ENCODE measurements around the gene USP21. TPM values are rescaled to one million over a fixed set of nuclear protein-coding genes. Genes with fewer than 3 reads are reported as not detected.

Gene USP21
- total RNA-seq, 1 experiment from 2014 or later = 38.2 TPM

GRCh38 chr1:161209790-161210409 is 50.6 kb downstream of the USP21 start:
- ChIA-PET CTCF (interaction anchor here (1.1 to 1.9 kb wide), 4 partner anchors 14 to 173 kb away, joined by 3 to 13 read pairs (median 6); partner anchors contain the start of genes APOA2 and TOMM40L), POLR2A (interaction anchor here (1.4 to 1.8 kb wide), 2 partner anchors 14 to 16 kb away, joined by 4 to 5 read pairs; partner anchors contain the start of gene TOMM40L)
- Mint-ChIP-seq H3K4me1 (ENCODE audit: low read depth, unreplicated experiment) (peaks cover 30% of the 10 kb centered on the region), H3K4me3 (ENCODE audit: unreplicated experiment) (no peak overlapping the region), H3K27me3 (ENCODE audit: insufficient read depth, unreplicated experiment) (no peaks in the 10 kb centered on the region), H3K36me3 (ENCODE audit: insufficient read depth, unreplicated experiment) (peaks cover 65% of the 10 kb centered on the region), H3K27ac (ENCODE audit: unreplicated experiment) (peak overlapping the region; percentile 29), H3K9me3 (ENCODE audit: unreplicated experiment) (no peaks in the 10 kb centered on the region)
- H3K4me3 ChIP-seq (ENCODE audit: low read depth, low read length) = no peak overlapping the region
- DNase-seq = peak; percentile 89 to 92
- H3K27me3 ChIP-seq (replicated peaks; ENCODE audit: control insufficient read depth, insufficient read depth, low read length) = no peaks in the 10 kb centered on the region
- H3K9me3 ChIP-seq = no peaks in the 10 kb centered on the region
- BruUV-seq (replicated peaks) = no TSS peak
- H3K4me1 ChIP-seq = peaks cover 17% of the 10 kb centered on the region
- TF ChIP-seq, protein P1, sequence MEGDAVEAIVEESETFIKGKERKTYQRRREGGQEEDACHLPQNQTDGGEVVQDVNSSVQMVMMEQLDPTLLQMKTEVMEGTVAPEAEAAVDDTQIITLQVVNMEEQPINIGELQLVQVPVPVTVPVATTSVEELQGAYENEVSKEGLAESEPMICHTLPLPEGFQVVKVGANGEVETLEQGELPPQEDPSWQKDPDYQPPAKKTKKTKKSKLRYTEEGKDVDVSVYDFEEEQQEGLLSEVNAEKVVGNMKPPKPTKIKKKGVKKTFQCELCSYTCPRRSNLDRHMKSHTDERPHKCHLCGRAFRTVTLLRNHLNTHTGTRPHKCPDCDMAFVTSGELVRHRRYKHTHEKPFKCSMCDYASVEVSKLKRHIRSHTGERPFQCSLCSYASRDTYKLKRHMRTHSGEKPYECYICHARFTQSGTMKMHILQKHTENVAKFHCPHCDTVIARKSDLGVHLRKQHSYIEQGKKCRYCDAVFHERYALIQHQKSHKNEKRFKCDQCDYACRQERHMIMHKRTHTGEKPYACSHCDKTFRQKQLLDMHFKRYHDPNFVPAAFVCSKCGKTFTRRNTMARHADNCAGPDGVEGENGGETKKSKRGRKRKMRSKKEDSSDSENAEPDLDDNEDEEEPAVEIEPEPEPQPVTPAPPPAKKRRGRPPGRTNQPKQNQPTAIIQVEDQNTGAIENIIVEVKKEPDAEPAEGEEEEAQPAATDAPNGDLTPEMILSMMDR (IDR thresholded peaks at IDR 0.05; ENCODE audit: insufficient read depth in 1 of 2, low read depth in 1 of 2, low read length in 1 of 2, severe bottlenecking in 1 of 2, unreplicated experiment in 1 of 2) = peak; percentile 93 to 95
- peaks cover 9% of the 10 kb centered on the region for H3K36me3 ChIP-seq (ENCODE audit: control insufficient read depth, insufficient read depth, low read length)
- intact Hi-C loops (cut with micrococcal nuclease; ENCODE audit: unreplicated experiment) = loop anchor here (1.0 kb wide), 3 partner anchors 15 to 164 kb away; no protein-coding TSS in a partner anchor

- H3K4me3 ChIP-seq (ENCODE audit: low read depth, low read length) = no peak overlapping the region
- no peak for DNase-seq
- BruUV-seq (replicated peaks) = no TSS peak
- POLR2A ChIA-PET = no interaction called here
- H3K4me1 ChIP-seq = peaks cover 60% of the 10 kb centered on the region
- Mint-ChIP-seq H3K9me3 (ENCODE audit: unreplicated experiment) (no peaks in the 10 kb centered on the region), H3K27ac (ENCODE audit: unreplicated experiment) (peak overlapping the region; percentile 2), H3K4me3 (ENCODE audit: unreplicated experiment) (no peak overlapping the region), H3K4me1 (ENCODE audit: low read depth, unreplicated experiment) (peaks cover 52% of the 10 kb centered on the region), H3K36me3 (ENCODE audit: insufficient read depth, unreplicated experiment) (peaks cover 58% of the 10 kb centered on the region), H3K27me3 (ENCODE audit: insufficient read depth, unreplicated experiment) (no peaks in the 10 kb centered on the region)
- TF ChIP-seq, protein P1 (IDR thresholded peaks at IDR 0.05; ENCODE audit: insufficient read depth in 1 of 2, low read depth in 1 of 2, low read length in 1 of 2, severe bottlenecking in 1 of 2, unreplicated experiment in 1 of 2) = no peak
- CTCF ChIA-PET = interaction anchor here (0.7 kb wide), 1 partner anchor 317 kb away, joined by 8 read pairs; no protein-coding TSS in a partner anchor
- H3K27me3 ChIP-seq (replicated peaks; ENCODE audit: control insufficient read depth, insufficient read depth, low read length) = no peaks in the 10 kb centered on the region
- peaks cover 9% of the 10 kb centered on the region for H3K36me3 ChIP-seq (ENCODE audit: control insufficient read depth, insufficient read depth, low read length)
- H3K9me3 ChIP-seq = no peaks in the 10 kb centered on the region
- intact Hi-C loops (cut with micrococcal nuclease; ENCODE audit: unreplicated experiment) = no loop called here
Measured at GRCh38 chr1:161214369-161214768, 55.1 kb downstream of the USP21 start.

- Mint-ChIP-seq H3K27ac (ENCODE audit: unreplicated experiment) (peak within 1 kb of the TSS; percentile 97), H3K36me3 (ENCODE audit: insufficient read depth, unreplicated experiment) (peaks cover 59% of the 10 kb centered on the region), H3K4me1 (ENCODE audit: low read depth, unreplicated experiment) (peaks cover 52% of the 10 kb centered on the region), H3K4me3 (ENCODE audit: unreplicated experiment) (peak within 1 kb of the TSS; percentile 55), H3K9me3 (ENCODE audit: unreplicated experiment) (no peaks in the 10 kb centered on the region), H3K27me3 (ENCODE audit: insufficient read depth, unreplicated experiment) (no peaks in the 10 kb centered on the region)
- peaks cover 9% of the 10 kb centered on the region for H3K36me3 ChIP-seq (ENCODE audit: control insufficient read depth, insufficient read depth, low read length)
- H3K9me3 ChIP-seq = no peaks in the 10 kb centered on the region
- no peak for DNase-seq
- no peak within 1 kb of the TSS for H3K4me3 ChIP-seq (ENCODE audit: low read depth, low read length)
- peaks cover 65% of the 10 kb centered on the region for H3K4me1 ChIP-seq
- no TSS peak for BruUV-seq (replicated peaks)
- POLR2A ChIA-PET = no interaction called here
- CTCF ChIA-PET = interaction anchor here (0.7 to 2.6 kb wide), 3 partner anchors 9 to 317 kb away, joined by 3 to 25 read pairs (median 8); partner anchors contain the start of gene TOMM40L
- intact Hi-C loops (cut with micrococcal nuclease; ENCODE audit: unreplicated experiment) = no loop called here
- TF ChIP-seq, protein P1 (IDR thresholded peaks at IDR 0.05; ENCODE audit: insufficient read depth in 1 of 2, low read depth in 1 of 2, low read length in 1 of 2, severe bottlenecking in 1 of 2, unreplicated experiment in 1 of 2) = no peak
- no peaks in the 10 kb centered on the region for H3K27me3 ChIP-seq (replicated peaks; ENCODE audit: control insufficient read depth, insufficient read depth, low read length)
Measured at GRCh38 chr1:161215076-161215475, 55.8 kb downstream of the USP21 start, which contains the start of gene FCER1G. TSS of gene FCER1G (plus strand) at chr1:161215295. CDS start at chr1:161215322, 27 bp downstream.

Other genes with a start within 250 kb of the USP21 start
- gene ITLN2, start 204.7 kb upstream of the USP21 start, total RNA-seq (2022) = 0.93 and 1.3 TPM in 2 replicates
- gene F11R, start 138.3 kb upstream of the USP21 start, total RNA-seq (2022) = 182 and 196 TPM in 2 replicates
- gene TSTD1, start 120.5 kb upstream of the USP21 start, total RNA-seq (2022) = 24.8 and 26.8 TPM in 2 replicates
- 49.7 and 52.7 TPM in 2 replicates for gene USF1, start 113.5 kb upstream of the USP21 start, total RNA-seq (2022)
- gene ARHGAP30, start 89.6 kb upstream of the USP21 start, total RNA-seq (2022) = not detected in 2 replicates
- gene NECTIN4, start 69.9 kb upstream of the USP21 start, total RNA-seq (2022) = 0.20 and 0.74 TPM in 2 replicates
- gene KLHDC9, start 61.1 kb upstream of the USP21 start, total RNA-seq (2022) = 2.0 and 2.2 TPM in 2 replicates
- 80.0 and 88.0 TPM in 2 replicates for gene PFDN2, start 41.5 kb upstream of the USP21 start, total RNA-seq (2022)
- 41.8 and 42.1 TPM in 2 replicates for gene NIT1, start 41.4 kb upstream of the USP21 start, total RNA-seq (2022)
- gene DEDD, start 26.8 kb upstream of the USP21 start, total RNA-seq (2022) = 33.8 and 37.0 TPM in 2 replicates
- 98.2 and 105 TPM in 2 replicates for gene UFC1, start 5.5 kb upstream of the USP21 start, total RNA-seq (2022)
- gene PPOX, start 6.9 kb downstream of the USP21 start, total RNA-seq (2022) = 25.0 and 25.4 TPM in 2 replicates
- gene B4GALT3, start 18.0 kb downstream of the USP21 start, total RNA-seq (2022) = 39.6 and 48.1 TPM in 2 replicates
- 0.23 and 0.32 TPM in 2 replicates for gene ADAMTS4, start 39.6 kb downstream of the USP21 start, total RNA-seq (2022)
- 110 and 115 TPM in 2 replicates for gene NDUFS2, start 42.9 kb downstream of the USP21 start, total RNA-seq (2022)
- gene FCER1G, start 55.8 kb downstream of the USP21 start, total RNA-seq (2022) = 1.5 and 2.6 TPM in 2 replicates
- gene APOA2, start 64.1 kb downstream of the USP21 start, total RNA-seq (2022) = 711 and 784 TPM in 2 replicates
- 23.1 and 24.0 TPM in 2 replicates for gene TOMM40L, start 66.6 kb downstream of the USP21 start, total RNA-seq (2022)
- not detected in 2 replicates for gene NR1I3, start 78.7 kb downstream of the USP21 start, total RNA-seq (2022)
- 2.5 and 3.3 TPM in 2 replicates for gene PCP4L1, start 99.2 kb downstream of the USP21 start, total RNA-seq (2022)
- gene MPZ, start 150.5 kb downstream of the USP21 start, total RNA-seq (2022) = 0.20 and 0.23 TPM in 2 replicates
- 261 and 268 TPM in 2 replicates for gene SDHC, start 154.9 kb downstream of the USP21 start, total RNA-seq (2022)
- not detected in 2 replicates for gene CFAP126, start 208.4 kb downstream of the USP21 start, total RNA-seq (2022)